Measurements from ENCODE around the gene NBEA. TPM values are rescaled to one million over a fixed set of nuclear protein-coding genes. Genes with fewer than 3 reads are reported as not detected.

The NBEA gene
- total and polyA plus RNA-seq, 2 experiments from 2014 or later = 2.6 to 12.3 TPM

DNA sequence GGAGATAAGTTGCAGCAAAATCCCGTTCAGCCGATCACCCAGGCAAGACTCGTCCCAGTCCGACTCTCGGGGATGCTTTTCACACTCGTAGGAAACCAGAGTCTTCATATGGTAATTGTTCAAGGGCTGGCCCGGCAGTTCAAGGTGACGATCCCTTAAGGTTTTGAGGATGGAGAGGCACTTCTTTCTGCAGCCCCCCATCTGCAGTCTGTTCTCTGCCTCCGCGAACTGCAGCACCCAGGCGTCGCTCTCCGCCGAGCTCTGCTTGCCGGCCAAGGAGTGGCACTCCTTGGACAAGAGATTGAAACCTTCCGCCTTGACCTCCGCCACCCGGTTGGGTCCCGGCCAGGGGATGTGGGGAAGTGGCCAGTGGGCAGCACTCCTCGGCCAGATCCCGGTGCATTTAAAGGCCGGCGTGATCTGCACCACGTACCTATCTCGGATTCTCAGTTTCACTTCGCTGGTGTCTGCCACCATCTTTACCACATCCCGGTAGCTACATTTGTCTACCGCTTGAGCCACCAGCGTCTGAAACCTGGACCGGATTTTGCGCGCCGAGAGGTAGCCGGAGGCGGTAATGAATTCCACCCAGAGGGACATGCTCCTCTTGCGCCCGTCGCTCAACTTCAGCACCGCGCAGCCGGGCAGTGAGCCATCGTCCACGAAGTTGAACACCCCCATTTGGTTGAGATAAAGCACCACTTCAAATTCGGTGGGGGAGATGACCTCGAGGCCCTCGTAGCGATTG, 533.3 kb downstream of the NBEA start:
- Histone ChIP-seq H4K20me1 (ENCODE audit: insufficient read depth, poor library complexity, severe bottlenecking) (no peaks in the 10 kb centered on the region), H2AFZ (peak overlapping the region; percentile 25), H3K9me2 (replicated peaks; ENCODE audit: insufficient read depth) (no peaks in the 10 kb centered on the region), H3K4me3 (peak overlapping the region; percentile 20), H3K4me2 (peak overlapping the region; percentile 83), H3K27me3 (peaks cover 97% of the 10 kb centered on the region), H3K4me1 (ENCODE audit: insufficient read depth) (no peaks in the 10 kb centered on the region), H3K27ac (peak overlapping the region; percentile 95), H3K79me2 (peaks cover 49% of the 10 kb centered on the region), H3K9me3 (ENCODE audit: low read depth) (no peaks in the 10 kb centered on the region), H3K36me3 (replicated peaks; ENCODE audit: insufficient read depth, low read depth) (no peaks in the 10 kb centered on the region)
- 6% methylated on average over 47 of the region's 47 CpGs for WGBS (ENCODE audit: low lambda C conversion rate, missing lambda C conversion rate)
- peak; percentile 17 for DNase-seq (ENCODE audit: low spot score)
- TF ChIP-seq EZH2phosphoT487 (IDR thresholded peaks at IDR 0.05; ENCODE audit: low read depth, severe bottlenecking, unreplicated experiment) (no peak), EZH2 (IDR thresholded peaks at IDR 0.05; ENCODE audit: borderline replicate concordance) (no peak)
- TF ChIP-seq, protein P1, sequence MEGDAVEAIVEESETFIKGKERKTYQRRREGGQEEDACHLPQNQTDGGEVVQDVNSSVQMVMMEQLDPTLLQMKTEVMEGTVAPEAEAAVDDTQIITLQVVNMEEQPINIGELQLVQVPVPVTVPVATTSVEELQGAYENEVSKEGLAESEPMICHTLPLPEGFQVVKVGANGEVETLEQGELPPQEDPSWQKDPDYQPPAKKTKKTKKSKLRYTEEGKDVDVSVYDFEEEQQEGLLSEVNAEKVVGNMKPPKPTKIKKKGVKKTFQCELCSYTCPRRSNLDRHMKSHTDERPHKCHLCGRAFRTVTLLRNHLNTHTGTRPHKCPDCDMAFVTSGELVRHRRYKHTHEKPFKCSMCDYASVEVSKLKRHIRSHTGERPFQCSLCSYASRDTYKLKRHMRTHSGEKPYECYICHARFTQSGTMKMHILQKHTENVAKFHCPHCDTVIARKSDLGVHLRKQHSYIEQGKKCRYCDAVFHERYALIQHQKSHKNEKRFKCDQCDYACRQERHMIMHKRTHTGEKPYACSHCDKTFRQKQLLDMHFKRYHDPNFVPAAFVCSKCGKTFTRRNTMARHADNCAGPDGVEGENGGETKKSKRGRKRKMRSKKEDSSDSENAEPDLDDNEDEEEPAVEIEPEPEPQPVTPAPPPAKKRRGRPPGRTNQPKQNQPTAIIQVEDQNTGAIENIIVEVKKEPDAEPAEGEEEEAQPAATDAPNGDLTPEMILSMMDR (IDR thresholded peaks at IDR 0.05; ENCODE audit: poor library complexity) = no peak

DNA sequence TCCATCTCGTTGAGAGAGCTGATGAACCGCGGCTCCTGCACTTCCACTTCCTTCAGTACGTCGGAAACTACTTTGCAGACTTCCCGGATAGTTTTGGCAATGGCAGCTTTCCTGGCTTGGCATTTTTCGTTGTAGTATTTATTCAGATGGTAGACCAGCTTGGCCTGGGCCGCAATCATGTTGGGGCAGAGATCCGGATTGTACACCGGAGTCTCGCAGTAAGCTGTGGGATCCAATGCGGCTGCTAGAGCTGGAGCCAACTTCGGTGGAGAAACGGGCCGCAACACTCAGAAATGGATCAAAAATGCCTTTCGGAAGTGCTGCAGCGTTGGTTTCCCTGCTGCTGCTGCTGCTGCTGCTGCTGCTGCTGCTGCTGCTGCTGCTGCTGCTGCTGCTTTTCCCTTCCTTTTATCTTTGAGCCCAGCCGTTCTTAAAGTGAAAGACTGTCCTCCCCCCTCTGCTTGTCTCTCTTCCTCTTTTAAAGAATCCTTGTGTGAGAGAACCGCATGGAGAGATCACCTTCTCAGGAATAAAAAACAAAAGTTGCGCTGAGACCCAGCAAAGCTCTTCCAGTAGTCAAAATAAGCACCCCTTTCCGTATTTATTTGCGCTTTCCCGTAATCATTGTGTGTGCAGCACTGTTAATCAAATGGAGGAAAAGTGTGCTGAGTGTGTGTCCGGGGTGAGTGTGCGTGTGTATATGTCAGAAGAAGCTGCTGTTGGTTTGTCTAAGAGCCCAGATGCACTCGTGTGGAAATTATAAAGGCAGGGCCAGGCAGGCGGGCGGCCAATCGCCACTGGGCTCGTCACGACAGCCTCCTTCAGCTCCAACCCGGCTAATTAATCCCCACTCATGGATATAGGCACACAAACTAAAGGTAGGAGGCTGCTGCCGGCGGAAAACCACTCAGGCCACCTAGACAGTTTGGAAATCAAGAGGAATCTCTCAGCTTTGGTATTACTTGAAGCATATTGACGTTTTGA, 534.2 kb downstream of the NBEA start, which contains the start of gene MAB21L1:
TSS of gene MAB21L1 (minus strand) at position 730 of the 984 bp plus-strand sequence. CDS start at position 179, 551 bp downstream.
- Histone ChIP-seq H3K4me1 (ENCODE audit: insufficient read depth) (no peaks in the 10 kb centered on the region), H3K27me3 (peaks cover 94% of the 10 kb centered on the region), H3K79me2 (peaks cover 49% of the 10 kb centered on the region), H3K9me3 (ENCODE audit: low read depth) (no peaks in the 10 kb centered on the region), H4K20me1 (ENCODE audit: insufficient read depth, poor library complexity, severe bottlenecking) (no peaks in the 10 kb centered on the region), H3K4me2 (peak within 1 kb of the TSS; percentile 83), H3K4me3 (peak within 1 kb of the TSS; percentile 20), H3K36me3 (replicated peaks; ENCODE audit: insufficient read depth, low read depth) (no peaks in the 10 kb centered on the region), H3K9me2 (replicated peaks; ENCODE audit: insufficient read depth) (no peaks in the 10 kb centered on the region), H2AFZ (peak within 1 kb of the TSS; percentile 25), H3K27ac (peak within 1 kb of the TSS; percentile 95)
- TF ChIP-seq EZH2phosphoT487 (IDR thresholded peaks at IDR 0.05; ENCODE audit: low read depth, severe bottlenecking, unreplicated experiment) = no peak
- TF ChIP-seq, protein P1 (IDR thresholded peaks at IDR 0.05; ENCODE audit: poor library complexity) = no peak
- peak; percentile 41 for TF ChIP-seq EZH2 (IDR thresholded peaks at IDR 0.05; ENCODE audit: borderline replicate concordance)
- 4% methylated on average over 34 of the region's 35 CpGs for WGBS (ENCODE audit: low lambda C conversion rate, missing lambda C conversion rate)
- peak; percentile 73 for DNase-seq (ENCODE audit: low spot score)

- no peak for DNase-seq (ENCODE audit: low spot score)
- Histone ChIP-seq H3K4me2 (peak overlapping the region; percentile 83), H3K9me3 (ENCODE audit: low read depth) (no peaks in the 10 kb centered on the region), H3K27me3 (peaks cover 82% of the 10 kb centered on the region), H4K20me1 (ENCODE audit: insufficient read depth, poor library complexity, severe bottlenecking) (no peaks in the 10 kb centered on the region), H3K4me3 (no peak overlapping the region), H2AFZ (no peak overlapping the region), H3K9me2 (replicated peaks; ENCODE audit: insufficient read depth) (no peaks in the 10 kb centered on the region), H3K4me1 (ENCODE audit: insufficient read depth) (no peaks in the 10 kb centered on the region), H3K27ac (peak overlapping the region; percentile 95), H3K36me3 (replicated peaks; ENCODE audit: insufficient read depth, low read depth) (no peaks in the 10 kb centered on the region), H3K79me2 (peaks cover 44% of the 10 kb centered on the region)
- 30% methylated on average over 5 of the region's 5 CpGs for WGBS (ENCODE audit: low lambda C conversion rate, missing lambda C conversion rate)
- no peak for TF ChIP-seq EZH2phosphoT487 (IDR thresholded peaks at IDR 0.05; ENCODE audit: low read depth, severe bottlenecking, unreplicated experiment)
- TF ChIP-seq, protein P1 (IDR thresholded peaks at IDR 0.05; ENCODE audit: poor library complexity) = no peak
- no peak for TF ChIP-seq EZH2 (IDR thresholded peaks at IDR 0.05; ENCODE audit: borderline replicate concordance)
Measured at GRCh38 chr13:35477386-35477946, 535.4 kb downstream of the NBEA start.

Data from hepatocyte (in vitro differentiated cells).